OCI-LY3 (cell line): ENCODE results near the gene GALNT16.

Source experiments
- H2AFZ ChIP-seq: fragments of 200-600, 300-600 bp; shearing (Covaris generic); 2 replicates; pipeline ENCODE4 v1.6.0; 2014; ENCODE audit warnings: antibody characterized with exemption, low read depth, low read length
- H3K27ac ChIP-seq: fragments of 200-600, 300-600 bp; sonication (generic); 2 replicates; pipeline ENCODE4 v1.5.1; 2014; ENCODE audit warnings: mild to moderate bottlenecking, low read length, moderate library complexity, mixed read lengths
- H3K27me3 ChIP-seq: fragments of 200-600, 300-600 bp; sonication (generic); 2 replicates; pipeline ENCODE4 v1.6.1; 2014; ENCODE audit warnings: low read depth, low read length, mixed read lengths
- H3K36me3 ChIP-seq: fragments of 200-600, 300-600 bp; sonication (generic); replicated peaks from 2 replicates; pipeline ENCODE3; 2014; ENCODE audit warnings: low read depth, low read length, mixed read lengths
- H3K4me1 ChIP-seq: fragments of 300-600, 200-600 bp; sonication (generic); 2 replicates; pipeline ENCODE4 v1.6.1; 2014; ENCODE audit warnings: low read length, mixed read lengths
- H3K4me2 ChIP-seq: fragments of 200-600, 300-600 bp; sonication (generic); 2 replicates; pipeline ENCODE4 v1.6.1; 2014; ENCODE audit warnings: low read length, mixed read lengths
- H3K4me3 ChIP-seq: fragments of 300-600, 200-600 bp; sonication (generic); 2 replicates; pipeline ENCODE4 v1.5.1; 2014; ENCODE audit warnings: antibody characterized with exemption, mild to moderate bottlenecking, low read length, moderate library complexity
- H3K79me2 ChIP-seq: fragments of 300-600, 200-600 bp; shearing (Covaris generic); 2 replicates; pipeline ENCODE4 v1.6.1; 2014; ENCODE audit warnings: mild to moderate bottlenecking, low read length, mixed read lengths
- H3K9ac ChIP-seq: fragments of 300-600, 200-600 bp; shearing (Covaris generic); 2 replicates; pipeline ENCODE4 v1.6.0; 2014; ENCODE audit warnings: mild to moderate bottlenecking, low read length, moderate library complexity
- H3K9me3 ChIP-seq: fragments of 200-600, 300-600 bp; shearing (Covaris generic); 2 replicates; pipeline ENCODE4 v1.6.1; 2014; ENCODE audit warnings: low read length, mixed read lengths; ENCODE audit not compliant: insufficient read depth
- H4K20me1 ChIP-seq: fragments of 200-600, 300-600 bp; sonication (generic); 2 replicates; pipeline ENCODE4 v1.6.1; 2016; ENCODE audit warnings: low read length, mixed read lengths; ENCODE audit not compliant: insufficient read depth
- EZH2phosphoT487 ChIP-seq: fragments of 200-600 bp; shearing (Covaris generic); IDR thresholded peaks from 2 replicates; pipeline ENCODE4 v1.6.1; 2018; ENCODE audit warnings: antibody characterized with exemption, mixed run types, low read depth
- TF ChIP-seq, protein P1 (sequence below): fragments of 200-600, 300-600 bp; sonication (generic); IDR thresholded peaks from 2 replicates; pipeline ENCODE4 v1.5.1; 2014; ENCODE audit warnings: antibody characterized with exemption, low read length, low read depth

GALNT16 gene

DNA sequence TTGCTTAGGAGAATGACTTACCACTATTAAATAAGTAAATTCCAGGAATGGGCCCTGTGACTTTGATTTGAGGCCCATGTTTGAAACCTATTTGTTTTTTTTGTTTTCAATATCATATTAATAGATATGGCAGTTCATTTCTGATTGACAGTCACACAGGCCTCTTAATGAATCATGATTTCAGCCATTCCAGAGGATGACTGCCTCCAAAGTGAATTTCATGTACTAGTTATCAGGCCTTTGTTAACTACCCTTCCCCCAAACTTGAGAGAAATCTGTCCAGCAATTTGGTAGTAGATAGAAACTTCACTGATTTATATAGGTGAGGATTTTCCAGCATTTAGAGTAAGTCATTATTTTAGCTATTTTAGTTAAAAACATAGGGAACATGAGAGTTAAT lies 25.9 kb upstream of the GALNT16 start:
- no peaks in the 10 kb centered on the region for H3K36me3 ChIP-seq
- H2AFZ ChIP-seq = no peak overlapping the region
- TF ChIP-seq EZH2phosphoT487 = no peak
- TF ChIP-seq, protein P1, sequence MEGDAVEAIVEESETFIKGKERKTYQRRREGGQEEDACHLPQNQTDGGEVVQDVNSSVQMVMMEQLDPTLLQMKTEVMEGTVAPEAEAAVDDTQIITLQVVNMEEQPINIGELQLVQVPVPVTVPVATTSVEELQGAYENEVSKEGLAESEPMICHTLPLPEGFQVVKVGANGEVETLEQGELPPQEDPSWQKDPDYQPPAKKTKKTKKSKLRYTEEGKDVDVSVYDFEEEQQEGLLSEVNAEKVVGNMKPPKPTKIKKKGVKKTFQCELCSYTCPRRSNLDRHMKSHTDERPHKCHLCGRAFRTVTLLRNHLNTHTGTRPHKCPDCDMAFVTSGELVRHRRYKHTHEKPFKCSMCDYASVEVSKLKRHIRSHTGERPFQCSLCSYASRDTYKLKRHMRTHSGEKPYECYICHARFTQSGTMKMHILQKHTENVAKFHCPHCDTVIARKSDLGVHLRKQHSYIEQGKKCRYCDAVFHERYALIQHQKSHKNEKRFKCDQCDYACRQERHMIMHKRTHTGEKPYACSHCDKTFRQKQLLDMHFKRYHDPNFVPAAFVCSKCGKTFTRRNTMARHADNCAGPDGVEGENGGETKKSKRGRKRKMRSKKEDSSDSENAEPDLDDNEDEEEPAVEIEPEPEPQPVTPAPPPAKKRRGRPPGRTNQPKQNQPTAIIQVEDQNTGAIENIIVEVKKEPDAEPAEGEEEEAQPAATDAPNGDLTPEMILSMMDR = no peak

DNA sequence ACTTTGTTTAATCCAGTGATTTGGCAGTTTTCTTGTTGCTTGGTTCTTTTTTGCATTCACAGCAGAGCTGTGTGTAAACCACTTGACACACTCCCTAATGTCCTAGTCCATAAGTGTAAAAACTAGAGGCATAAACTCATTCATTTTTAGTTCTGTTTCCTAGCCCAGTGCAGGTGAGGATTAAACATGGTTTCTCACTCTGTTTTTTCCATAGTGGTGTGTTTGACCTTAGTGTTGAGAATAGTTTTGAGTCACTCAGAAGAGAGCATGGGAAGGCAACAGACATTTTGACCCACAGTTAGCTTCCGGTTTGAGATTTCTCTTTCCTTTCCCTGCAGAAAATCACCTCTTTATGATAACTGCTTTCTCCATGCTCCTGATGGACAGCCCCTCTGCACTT lies 24.2 kb upstream of the GALNT16 start:
- H2AFZ ChIP-seq = no peak overlapping the region
- TF ChIP-seq, protein P1 = no peak
- no peak for TF ChIP-seq EZH2phosphoT487
- H3K4me2 ChIP-seq = no peak overlapping the region

More for the DNA sequence above, 25.9 kb upstream of the GALNT16 start:
- Histone ChIP-seq H3K9ac (no peak overlapping the region), H3K27ac (no peak overlapping the region), H3K79me2 (no peaks in the 10 kb centered on the region), H3K9me3 (no peaks in the 10 kb centered on the region), H4K20me1 (no peaks in the 10 kb centered on the region), H3K27me3 (no peaks in the 10 kb centered on the region), H3K4me2 (no peak overlapping the region), H3K4me3 (no peak overlapping the region), H3K4me1 (no peaks in the 10 kb centered on the region)

DNA sequence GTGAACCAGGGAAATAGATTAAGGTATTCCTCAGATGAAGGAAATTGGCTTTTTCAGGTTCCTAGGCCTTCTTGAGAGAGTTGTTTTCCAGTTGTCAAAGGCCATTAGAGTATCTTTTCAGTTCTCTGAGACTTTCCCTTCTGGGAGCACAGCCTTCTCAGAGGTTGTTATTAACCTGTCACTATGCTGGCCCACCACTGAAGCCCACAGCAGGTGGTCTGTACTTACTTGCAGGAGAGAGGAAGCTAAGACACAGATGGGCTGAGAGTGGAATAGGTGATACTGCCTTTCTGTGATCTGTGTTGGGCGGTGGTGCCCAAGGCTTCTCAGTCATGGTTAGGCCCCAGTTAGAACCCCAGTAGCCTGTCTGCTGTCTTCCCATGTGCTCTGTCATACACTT lies 22.8 kb upstream of the GALNT16 start:
- Histone ChIP-seq H3K27ac (no peak overlapping the region), H3K79me2 (no peaks in the 10 kb centered on the region), H3K36me3 (no peaks in the 10 kb centered on the region), H3K27me3 (no peaks in the 10 kb centered on the region), H2AFZ (no peak overlapping the region), H3K4me1 (no peaks in the 10 kb centered on the region), H3K4me2 (no peak overlapping the region), H3K9me3 (no peaks in the 10 kb centered on the region), H3K9ac (no peak overlapping the region), H3K4me3 (no peak overlapping the region), H4K20me1 (no peaks in the 10 kb centered on the region)
- TF ChIP-seq, protein P1 = no peak
- no peak for TF ChIP-seq EZH2phosphoT487

More for the DNA sequence above, 24.2 kb upstream of the GALNT16 start:
- H4K20me1 ChIP-seq = no peaks in the 10 kb centered on the region
- no peak overlapping the region for H3K4me3 ChIP-seq
- no peaks in the 10 kb centered on the region for H3K9me3 ChIP-seq
- no peaks in the 10 kb centered on the region for H3K36me3 ChIP-seq
- no peak overlapping the region for H3K27ac ChIP-seq
- no peak overlapping the region for H3K9ac ChIP-seq
- H3K79me2 ChIP-seq = no peaks in the 10 kb centered on the region
- H3K27me3 ChIP-seq = no peaks in the 10 kb centered on the region
- H3K4me1 ChIP-seq = no peaks in the 10 kb centered on the region

DNA sequence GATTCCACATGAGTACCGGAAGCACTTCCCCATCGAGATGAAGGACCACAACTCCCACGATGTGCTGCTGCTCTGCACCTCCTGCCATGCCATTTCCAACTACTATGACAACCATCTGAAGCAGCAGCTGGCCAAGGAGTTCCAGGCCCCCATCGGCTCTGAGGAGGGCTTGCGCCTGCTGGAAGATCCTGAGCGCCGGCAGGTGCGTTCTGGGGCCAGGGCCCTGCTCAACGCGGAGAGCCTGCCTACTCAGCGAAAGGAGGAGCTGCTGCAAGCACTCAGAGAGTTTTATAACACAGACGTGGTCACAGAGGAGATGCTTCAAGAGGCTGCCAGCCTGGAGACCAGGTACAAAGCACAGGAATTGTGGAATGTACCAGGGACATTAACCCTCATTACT lies 22.4 kb upstream of the GALNT16 start:
- no peak overlapping the region for H3K4me3 ChIP-seq
- no peaks in the 10 kb centered on the region for H3K4me1 ChIP-seq
- H3K4me2 ChIP-seq = no peak overlapping the region
- no peak overlapping the region for H3K27ac ChIP-seq
- H2AFZ ChIP-seq = no peak overlapping the region
- no peak overlapping the region for H3K9ac ChIP-seq
- no peaks in the 10 kb centered on the region for H4K20me1 ChIP-seq
- no peaks in the 10 kb centered on the region for H3K36me3 ChIP-seq
- no peaks in the 10 kb centered on the region for H3K27me3 ChIP-seq
- TF ChIP-seq EZH2phosphoT487 = no peak
- TF ChIP-seq, protein P1 = no peak
- H3K79me2 ChIP-seq = no peaks in the 10 kb centered on the region
- no peaks in the 10 kb centered on the region for H3K9me3 ChIP-seq
